ENCODE data around the gene MYO5B.

MYO5B gene

GRCh38 chr18:50187659-50188058 lies 7.3 kb downstream of the MYO5B start:
- DNase-seq, result no peak

DNA sequence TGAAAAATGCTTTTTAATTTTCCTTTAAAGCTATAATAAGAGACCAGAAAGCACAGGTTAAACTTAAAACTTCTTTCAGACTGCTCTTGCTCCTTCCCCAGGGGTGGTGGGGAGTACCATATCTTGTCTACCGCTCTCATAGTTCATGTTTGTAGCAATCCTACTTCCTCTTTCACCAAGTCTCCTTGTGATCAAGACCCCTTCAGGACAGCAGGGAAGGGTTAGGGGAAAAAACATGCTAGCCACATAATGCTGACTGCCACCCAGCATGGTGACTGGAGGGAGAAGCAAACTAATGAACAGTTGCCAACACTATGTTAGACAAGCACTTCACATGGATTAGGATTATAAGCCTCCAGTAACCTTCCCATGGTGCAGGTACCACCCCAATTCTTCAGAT lies 8.6 kb downstream of the MYO5B start:
- no peak for DNase-seq

DNA sequence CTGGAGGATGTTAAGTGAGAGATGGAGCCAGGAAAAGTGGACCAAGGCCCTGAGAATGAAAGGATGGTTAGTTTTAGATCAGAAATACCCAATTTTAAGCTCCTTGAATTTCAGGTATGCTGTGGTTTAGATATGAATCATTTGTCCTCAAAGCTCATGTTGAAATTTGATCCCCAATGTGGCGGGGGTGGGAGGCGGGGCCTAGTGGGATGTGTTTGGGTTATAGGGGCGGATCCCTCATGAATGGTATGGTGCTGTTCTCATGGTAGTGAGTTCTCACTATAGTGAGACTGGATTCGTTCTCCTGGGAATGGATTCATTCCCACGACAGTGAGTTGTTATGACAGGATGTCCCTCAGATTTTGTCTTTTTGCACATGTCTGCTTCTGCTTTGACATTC lies 11.4 kb downstream of the MYO5B start:
- no peak for DNase-seq

GRCh38 chr18:50182511-50182910 lies 12.4 kb downstream of the MYO5B start:
- no peak for DNase-seq

DNA sequence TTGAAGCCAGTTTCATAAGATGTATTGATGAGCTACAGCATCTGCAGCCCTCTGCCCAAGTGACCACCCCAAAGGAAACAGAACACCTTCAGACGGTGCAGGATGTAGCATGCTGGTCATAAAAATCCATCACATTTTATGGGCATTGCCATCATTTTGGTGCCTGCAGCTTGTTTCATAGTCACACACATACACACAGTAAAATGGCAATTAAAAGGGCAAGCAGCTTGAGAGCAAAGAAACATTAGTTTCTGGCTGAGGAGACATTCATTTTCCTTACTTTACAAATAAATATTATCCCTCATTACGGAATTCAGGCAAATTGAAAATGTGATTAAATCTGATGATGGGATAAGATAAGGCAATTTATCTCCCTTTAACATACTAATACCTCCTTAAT lies 13.4 kb downstream of the MYO5B start:
- no peak for DNase-seq

DNA sequence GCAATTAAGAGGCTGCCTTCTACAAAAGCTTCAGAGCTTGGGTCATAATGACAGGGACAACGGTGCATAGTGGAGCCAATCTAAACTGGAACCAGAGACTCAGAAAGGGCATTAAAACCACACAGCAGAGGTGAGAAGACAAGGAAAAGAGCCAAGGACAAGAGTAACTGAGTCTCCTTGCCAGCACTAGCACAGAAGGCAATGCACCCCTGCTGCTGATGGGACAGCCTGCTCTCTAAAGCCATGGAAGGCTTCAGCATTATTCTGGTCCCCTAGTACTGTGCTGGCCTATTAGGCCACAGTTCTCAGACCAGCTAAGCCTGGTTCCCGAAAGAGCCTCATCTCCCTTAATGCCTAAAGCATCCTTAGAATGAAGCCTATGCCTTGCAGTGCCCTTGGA lies 15.5 kb downstream of the MYO5B start:
- DNase-seq, result no peak

GRCh38 chr18:50177294-50177992 lies 17.5 kb downstream of the MYO5B start:
- no peak for DNase-seq

DNA sequence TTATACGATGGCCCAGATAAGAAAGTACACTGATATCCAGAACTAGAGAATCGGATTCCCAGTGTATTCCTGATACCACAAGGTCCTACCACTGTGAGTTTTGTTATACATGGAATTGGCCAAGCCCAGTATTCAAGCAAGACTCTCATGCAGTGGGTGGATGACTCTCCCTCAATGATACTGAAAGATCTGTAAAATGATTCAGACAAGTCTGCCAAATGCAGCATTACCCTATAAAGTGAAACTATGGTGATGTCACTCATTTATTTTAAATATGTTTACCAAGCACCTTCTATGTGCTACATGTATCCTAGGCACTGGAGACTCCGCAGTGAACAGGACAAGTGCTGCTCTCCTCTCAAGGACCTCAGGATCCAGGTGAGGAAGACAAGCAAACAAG lies 22.6 kb downstream of the MYO5B start:
- no peak for DNase-seq

DNA sequence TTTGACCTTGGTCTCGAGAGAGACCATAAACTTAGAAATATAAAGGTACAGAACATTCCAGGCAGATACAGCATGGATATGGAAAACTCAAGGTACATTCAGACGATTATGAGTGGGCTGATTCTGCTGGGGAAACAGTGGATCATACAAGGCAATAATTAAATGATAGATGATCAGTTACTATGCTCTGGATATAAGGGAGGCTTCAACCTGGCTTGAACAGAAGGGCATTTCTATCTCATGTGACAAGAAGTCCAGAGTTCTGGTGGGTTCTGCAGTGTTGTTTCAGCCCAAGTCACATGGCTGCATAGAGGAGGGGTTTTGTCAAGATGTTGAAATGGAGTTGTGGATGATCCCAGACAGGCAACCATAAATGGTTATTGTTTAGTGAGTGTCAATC lies 23.5 kb downstream of the MYO5B start:
- no peak for DNase-seq

DNA sequence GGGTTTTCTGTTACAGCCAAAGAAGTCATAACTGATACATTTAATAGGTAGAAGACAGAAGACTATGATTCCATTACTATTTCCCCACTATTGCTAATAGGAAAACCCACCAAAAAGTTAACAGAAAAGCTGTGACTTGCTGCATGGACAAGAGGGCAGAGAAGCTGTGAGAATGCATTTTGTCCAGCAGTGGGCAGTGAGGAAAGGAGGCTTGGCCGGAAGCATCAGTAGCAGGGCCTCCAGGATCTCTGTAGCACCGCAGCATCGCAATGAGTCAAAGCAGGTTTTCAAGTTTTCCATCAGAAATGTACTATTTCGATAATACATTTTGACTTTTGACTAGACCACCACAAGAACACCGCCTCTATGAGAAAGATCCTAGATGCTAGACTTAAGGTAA lies 24.9 kb downstream of the MYO5B start:
- no peak for DNase-seq

- no peak for DNase-seq
These were observed 25.8 kb downstream of the MYO5B start for GRCh38 chr18:50169149-50169548.

DNA sequence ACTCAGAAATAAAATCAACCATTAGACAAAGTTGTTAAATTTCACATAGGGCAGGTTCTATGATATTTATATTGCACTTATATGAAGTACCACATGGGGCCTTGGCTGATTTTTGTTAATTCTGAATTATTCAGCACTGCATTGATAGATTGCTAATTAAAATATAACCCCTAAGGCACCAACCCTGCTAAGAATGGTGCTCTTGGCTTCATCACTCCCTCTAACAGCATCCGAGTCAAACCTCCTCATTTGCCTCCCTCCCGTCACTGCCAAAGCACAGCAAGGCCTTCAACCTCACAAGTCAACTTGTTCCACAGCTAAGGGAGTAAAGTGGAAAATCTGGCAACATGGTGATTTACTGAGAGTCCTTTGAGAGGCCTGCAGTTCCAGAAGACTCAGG lies 27.0 kb downstream of the MYO5B start:
- no peak for DNase-seq

DNA sequence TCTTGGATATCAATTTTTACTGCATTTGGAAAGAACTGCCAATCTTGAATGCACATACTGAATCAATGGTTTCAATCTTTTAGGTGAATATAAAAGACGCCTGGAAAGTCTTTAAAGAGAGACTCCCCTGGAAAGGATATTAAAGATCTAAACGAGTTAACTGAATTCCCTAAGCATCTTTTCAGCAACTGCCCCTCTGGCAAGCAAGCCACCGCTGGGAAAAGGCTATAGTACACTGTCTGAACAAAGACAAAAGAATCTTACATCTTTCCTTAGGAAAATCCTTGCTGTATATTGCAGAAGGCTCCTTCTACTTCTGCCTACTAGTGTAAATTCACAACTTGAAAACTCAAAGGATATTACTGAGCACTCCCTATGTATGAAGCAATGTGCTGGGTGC lies 28.0 kb downstream of the MYO5B start:
- no peak for DNase-seq

- no peak for DNase-seq
These were observed 31.4 kb downstream of the MYO5B start for GRCh38 chr18:50163505-50163904.

GRCh38 chr18:50162486-50163304 lies 32.3 kb downstream of the MYO5B start:
- no peak for DNase-seq

GRCh38 chr18:50161597-50162205 lies 33.2 kb downstream of the MYO5B start:
- DNase-seq, result no peak

- no peak for DNase-seq
These were observed 35.3 kb downstream of the MYO5B start for GRCh38 chr18:50159654-50160046.

DNA sequence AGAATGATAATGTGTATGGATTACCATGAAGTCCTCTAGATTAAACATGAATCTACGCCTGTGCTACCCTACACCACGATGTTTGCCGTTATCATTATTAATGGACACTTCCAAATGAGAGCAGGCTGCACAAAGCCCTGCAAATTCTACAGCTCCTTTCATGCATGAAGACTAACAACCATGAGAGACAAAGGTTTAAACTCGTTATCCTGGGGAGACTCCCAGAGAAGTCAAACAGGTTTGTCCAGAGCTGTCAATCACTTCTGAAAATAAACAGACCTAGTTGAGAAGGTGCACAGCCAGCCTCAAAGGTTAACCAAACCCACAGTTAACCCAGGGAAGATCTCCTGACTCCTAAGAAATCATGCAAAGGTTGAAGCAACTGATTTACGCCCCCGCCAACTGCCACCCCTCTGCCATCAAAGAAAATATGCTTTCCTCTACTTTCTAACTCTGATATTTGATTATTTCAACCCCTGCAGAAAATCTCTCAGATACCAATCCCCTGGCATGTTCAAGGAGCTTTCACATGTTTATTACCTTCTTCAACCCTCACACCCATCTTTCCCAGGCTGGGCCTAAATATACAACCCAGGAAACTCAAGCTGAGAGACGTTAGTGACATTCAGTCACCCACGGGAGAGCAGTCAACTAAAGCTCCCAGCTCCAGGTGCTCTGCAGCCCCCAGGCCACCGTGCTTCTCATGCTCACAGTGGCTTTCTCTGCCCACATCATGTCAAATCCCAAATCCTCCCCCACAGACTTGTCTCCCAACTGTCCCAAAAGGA lies 35.9 kb downstream of the MYO5B start:
- DNase-seq, result no peak

GRCh38 chr18:50155406-50155805 lies 39.5 kb downstream of the MYO5B start:
- no peak for DNase-seq

DNA sequence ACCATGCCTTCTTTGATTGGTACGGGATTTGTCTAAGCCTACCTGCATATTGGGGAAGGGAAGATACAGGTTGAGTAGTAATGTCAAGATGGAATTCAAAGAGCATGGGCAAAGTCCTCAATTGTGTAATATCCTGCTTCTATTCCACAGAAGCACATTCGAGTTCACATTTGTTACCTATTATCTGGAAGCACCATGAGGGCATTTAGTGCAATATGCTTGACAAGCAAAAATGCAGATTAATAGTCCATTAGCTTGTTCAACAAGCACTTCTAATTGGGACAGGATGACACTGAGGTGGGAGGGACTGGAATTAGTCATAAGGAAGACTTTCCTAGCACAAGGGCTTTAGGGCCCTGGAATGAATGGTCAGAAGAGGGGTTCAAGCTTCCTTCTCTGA lies 40.5 kb downstream of the MYO5B start:
- DNase-seq, result no peak

DNA sequence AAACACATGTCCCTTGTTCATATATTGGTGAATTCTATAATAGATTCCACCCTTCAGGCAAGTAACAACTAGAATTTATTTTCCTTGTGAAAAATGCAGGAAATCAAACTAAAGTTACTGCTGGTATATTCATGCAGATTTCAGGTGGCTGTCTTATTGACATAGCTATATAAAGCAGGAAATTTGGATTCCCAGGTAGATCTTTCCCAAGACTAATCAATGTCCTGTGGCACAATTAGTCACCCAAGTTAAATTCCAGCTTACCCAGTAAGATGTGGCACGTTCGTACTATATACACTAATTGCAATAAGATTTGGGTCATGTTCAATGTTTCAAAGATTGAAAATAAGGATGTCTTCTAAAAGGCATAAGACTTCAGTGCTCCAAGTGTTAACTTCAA lies 42.0 kb downstream of the MYO5B start:
- no peak for DNase-seq

DNA sequence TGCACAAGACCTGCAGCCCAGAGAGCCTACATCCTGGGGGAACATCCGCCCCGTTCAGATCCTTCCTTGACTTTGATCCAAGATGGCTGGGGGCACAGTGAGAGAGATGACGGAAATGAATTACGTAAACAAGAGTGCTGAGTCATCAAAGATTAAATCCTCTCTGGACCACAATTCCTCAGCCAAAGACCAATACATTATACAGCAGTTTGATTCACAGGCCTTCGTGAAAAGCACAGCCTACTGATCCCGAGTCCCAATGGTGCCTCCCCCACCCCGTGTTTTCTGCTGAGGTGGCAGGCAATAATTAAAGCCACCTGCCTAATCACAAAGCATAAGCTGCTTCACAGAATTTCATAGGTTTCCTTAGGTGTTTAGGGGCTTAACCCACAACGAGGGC lies 43.0 kb downstream of the MYO5B start:
- DNase-seq, result no peak

DNA sequence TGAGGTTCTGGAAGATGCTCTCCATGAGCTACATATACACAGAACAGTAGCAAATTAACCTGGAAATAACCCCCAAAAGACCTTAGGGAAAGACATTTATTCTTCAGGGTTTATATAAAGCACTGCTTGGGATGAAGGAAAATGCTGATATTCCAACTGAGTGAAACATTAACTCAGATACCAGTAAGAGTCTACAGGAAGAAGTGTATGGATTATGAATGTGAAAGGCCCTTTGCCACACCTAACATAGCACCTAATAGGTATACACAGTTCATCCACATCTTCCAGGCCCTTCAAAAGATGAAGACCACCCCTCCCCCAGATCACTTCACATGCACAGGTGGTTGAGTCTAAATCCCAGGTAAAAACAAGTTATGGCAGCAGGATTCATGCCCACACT lies 50.4 kb downstream of the MYO5B start:
- no peak for DNase-seq

All from inflammatory macrophage treated with lipopolysaccharide for 4 hours (primary cell).